WTC11 (cell line): ENCODE results near the gene GLA. TPM values are rescaled to one million over a fixed set of nuclear protein-coding genes. Genes with fewer than 3 reads are reported as not detected.

Experiments
- ATAC-seq: fragments of 200-7000 bp; cut with Tn5 transposase; 2 replicates; pipeline ENCODE4 v1.10.0; 2021; ENCODE audit warnings: mild to moderate bottlenecking, moderate library complexity
- CTCF ChIA-PET: fragments of 300-600 bp; sonication (Branson Sonifier 250); formaldehyde crosslinking; loops from one replicate; lab custom pipeline; 2021; ENCODE audit warnings: antibody characterized with exemption; lab: Charles Lee
- POLR2A ChIA-PET: fragments of 350-600 bp; sonication (Branson Sonifier 250); formaldehyde crosslinking; loops from one replicate; lab custom pipeline; 2021; ENCODE audit warnings: antibody characterized with exemption; lab: Charles Lee
- DNase-seq: peaks from one replicate; pipeline ENCODE4 v3.0.0; 2021; ENCODE audit warnings: low spot score
- H3K27ac Mint-ChIP-seq: 2 replicates; pipeline ENCODE4 v1.8.0; 2021; ENCODE audit warnings: mixed read lengths
- H3K27me3 Mint-ChIP-seq: 2 replicates; pipeline ENCODE4 v1.8.0; 2021; ENCODE audit warnings: low read depth, mild to moderate bottlenecking, moderate library complexity, mixed read lengths
- H3K36me3 Mint-ChIP-seq: 2 replicates; pipeline ENCODE4 v1.8.0; 2021; ENCODE audit warnings: mixed read lengths
- H3K4me1 Mint-ChIP-seq: 2 replicates; pipeline ENCODE4 v1.8.0; 2022; ENCODE audit warnings: mixed read lengths
- H3K4me3 Mint-ChIP-seq: 2 replicates; pipeline ENCODE4 v1.8.0; 2021; ENCODE audit warnings: mild to moderate bottlenecking, moderate library complexity, mixed read lengths
- H3K9me3 Mint-ChIP-seq: 2 replicates; pipeline ENCODE4 v1.8.0; 2021; ENCODE audit warnings: mixed read lengths
- ARID4B ChIP-seq: sonication (generic); formaldehyde crosslinking; IDR thresholded peaks from 2 replicates; pipeline ENCODE4 v1.8.0; 2023; ENCODE audit warnings: missing genetic modification reagents, mild to moderate bottlenecking, borderline replicate concordance
- ATF3 ChIP-seq: sonication (generic); formaldehyde crosslinking; conservative IDR thresholded peaks from 2 replicates; pipeline ENCODE4 v1.8.1; 2022; ENCODE audit warnings: mild to moderate bottlenecking, missing genetic modification reagents
- CDX4 ChIP-seq: fragments of 250-450 bp; sonication (Bioruptor Pico); IDR thresholded peaks from 2 replicates; pipeline ENCODE4 v1.9.0; 2021; ENCODE audit warnings: moderate library complexity, mild to moderate bottlenecking, inconsistent platforms, borderline replicate concordance
- E2F4 ChIP-seq: sonication (generic); formaldehyde crosslinking; IDR thresholded peaks from 2 replicates; pipeline ENCODE4 v1.8.1; 2022; ENCODE audit warnings: low read depth, mild to moderate bottlenecking, moderate library complexity, missing genetic modification reagents, borderline replicate concordance
- ERG ChIP-seq: fragments of 250-450 bp; sonication (Bioruptor Pico); IDR thresholded peaks from 2 replicates; pipeline ENCODE4 v1.8.0; 2021; ENCODE audit warnings: mild to moderate bottlenecking
- KAT7 ChIP-seq: sonication (generic); formaldehyde crosslinking; IDR thresholded peaks from 2 replicates; pipeline ENCODE4 v1.8.1; 2023; ENCODE audit warnings: missing genetic modification reagents, mild to moderate bottlenecking, borderline replicate concordance
- STAT6 ChIP-seq: sonication (generic); formaldehyde crosslinking; conservative IDR thresholded peaks from 2 replicates; pipeline ENCODE4 v1.8.1; 2023; ENCODE audit warnings: mild to moderate bottlenecking, low read depth, missing genetic modification reagents, moderate library complexity
- TEAD4 ChIP-seq: sonication (generic); formaldehyde crosslinking; IDR thresholded peaks from 2 replicates; pipeline ENCODE4 v1.8.0; 2022; ENCODE audit warnings: mild to moderate bottlenecking, missing genetic modification reagents
- ZBTB21 ChIP-seq: sonication (generic); formaldehyde crosslinking; IDR thresholded peaks from 2 replicates; pipeline ENCODE4 v1.8.1; 2023; ENCODE audit warnings: mild to moderate bottlenecking, missing genetic modification reagents, borderline replicate concordance
- ZNF232 ChIP-seq: sonication (generic); formaldehyde crosslinking; IDR thresholded peaks from 2 replicates; pipeline ENCODE4 v1.8.0; 2022; ENCODE audit warnings: mild to moderate bottlenecking, missing genetic modification reagents
- ZSCAN18 ChIP-seq: fragments of 250-450 bp; sonication (Bioruptor Pico); IDR thresholded peaks from 2 replicates; pipeline ENCODE4 v2.1.2; 2022; ENCODE audit warnings: mild to moderate bottlenecking, moderate library complexity
- total RNA-seq: library from RNA; stranded (reverse); gene quantifications from 3 replicates; pipeline ENCODE4 v1.2.3, GENCODE V29; 2021

Gene GLA
- total RNA-seq, 1 experiment from 2014 or later: 44.9 TPM

GRCh38 chrX:101416691-101417090 lies 9.0 kb upstream of the GLA start:
- H3K27me3 Mint-ChIP-seq: no peaks in the 10 kb centered on the region
- no peak overlapping the region for H3K27ac Mint-ChIP-seq
- H3K4me3 Mint-ChIP-seq: no peak overlapping the region
- ChIA-PET CTCF (no interaction called here), POLR2A (interaction anchor here (1.2 kb wide), 1 partner anchor 26 kb away, joined by 3 read pairs; the partner anchor contains the start of gene RPL36A)
- ATAC-seq (no peak), DNase-seq (no peak)
- H3K9me3 Mint-ChIP-seq: no peaks in the 10 kb centered on the region
- peaks cover 30% of the 10 kb centered on the region for H3K4me1 Mint-ChIP-seq
- TF ChIP-seq CDX4: no peak
- TF ChIP-seq ATF3 (CRISPR knock-in tag): no peak
- no peak for TF ChIP-seq STAT6 (CRISPR knock-in tag)
- no peak for TF ChIP-seq ARID4B
- no peak for TF ChIP-seq ZNF232 (CRISPR knock-in tag)
- no peak for TF ChIP-seq ERG
- no peak for TF ChIP-seq E2F4 (CRISPR knock-in tag)
- TF ChIP-seq TEAD4 (CRISPR knock-in tag): no peak
- TF ChIP-seq KAT7: no peak
- no peak for TF ChIP-seq ZSCAN18 (CRISPR knock-in tag)
- TF ChIP-seq ZBTB21 (CRISPR knock-in tag): no peak
- H3K36me3 Mint-ChIP-seq: peaks cover 17% of the 10 kb centered on the region
